ENCODE data around the gene LARGE1. TPM values are rescaled to one million over a fixed set of nuclear protein-coding genes. Genes with fewer than 3 reads are reported as not detected.

The LARGE1 gene
- total and polyA plus RNA-seq, 2 experiments from 2014 or later: 21.2 to 23.6 TPM

- H3K4me2 ChIP-seq: no peak overlapping the region
- H3K36me3 ChIP-seq (replicated peaks; ENCODE audit: insufficient read depth, low read depth): no peaks in the 10 kb centered on the region
- no peak overlapping the region for H2AFZ ChIP-seq
- TF ChIP-seq EZH2phosphoT487 (IDR thresholded peaks at IDR 0.05; ENCODE audit: low read depth, severe bottlenecking, unreplicated experiment): no peak
- TF ChIP-seq EZH2 (IDR thresholded peaks at IDR 0.05; ENCODE audit: borderline replicate concordance): no peak
- TF ChIP-seq CTCF (IDR thresholded peaks at IDR 0.05; ENCODE audit: poor library complexity): no peak
- no peak overlapping the region for H3K4me3 ChIP-seq
- H3K27ac ChIP-seq: no peak overlapping the region
- H3K79me2 ChIP-seq: peaks cover 4% of the 10 kb centered on the region
- H4K20me1 ChIP-seq (ENCODE audit: insufficient read depth, poor library complexity, severe bottlenecking): no peaks in the 10 kb centered on the region
- H3K4me1 ChIP-seq (ENCODE audit: insufficient read depth): peaks cover 21% of the 10 kb centered on the region
- DNase-seq (ENCODE audit: low spot score): no peak
- WGBS (ENCODE audit: low lambda C conversion rate, missing lambda C conversion rate): 89% methylated on average over 4 of the region's 4 CpGs
- no peaks in the 10 kb centered on the region for H3K9me3 ChIP-seq (ENCODE audit: low read depth)
- no peaks in the 10 kb centered on the region for H3K27me3 ChIP-seq
- no peaks in the 10 kb centered on the region for H3K9me2 ChIP-seq (replicated peaks; ENCODE audit: insufficient read depth)
Measured at GRCh38 chr22:33542722-33543121, 377.6 kb downstream of the LARGE1 start.

GRCh38 chr22:33542153-33542552 lies 378.1 kb downstream of the LARGE1 start:
- Histone ChIP-seq H3K9me2 (replicated peaks; ENCODE audit: insufficient read depth) (no peaks in the 10 kb centered on the region), H3K27me3 (no peaks in the 10 kb centered on the region), H2AFZ (no peak overlapping the region), H3K4me3 (no peak overlapping the region), H3K9me3 (ENCODE audit: low read depth) (no peaks in the 10 kb centered on the region), H3K36me3 (replicated peaks; ENCODE audit: insufficient read depth, low read depth) (no peaks in the 10 kb centered on the region), H3K27ac (no peak overlapping the region), H3K79me2 (peaks cover 4% of the 10 kb centered on the region), H3K4me1 (ENCODE audit: insufficient read depth) (peaks cover 21% of the 10 kb centered on the region), H4K20me1 (ENCODE audit: insufficient read depth, poor library complexity, severe bottlenecking) (no peaks in the 10 kb centered on the region), H3K4me2 (no peak overlapping the region)
- 96% methylated on average over 3 of the region's 3 CpGs for WGBS (ENCODE audit: low lambda C conversion rate, missing lambda C conversion rate)
- TF ChIP-seq EZH2 (IDR thresholded peaks at IDR 0.05; ENCODE audit: borderline replicate concordance) (no peak), CTCF (IDR thresholded peaks at IDR 0.05; ENCODE audit: poor library complexity) (no peak), EZH2phosphoT487 (IDR thresholded peaks at IDR 0.05; ENCODE audit: low read depth, severe bottlenecking, unreplicated experiment) (no peak)
- DNase-seq (ENCODE audit: low spot score): no peak

- H4K20me1 ChIP-seq (ENCODE audit: insufficient read depth, poor library complexity, severe bottlenecking): no peaks in the 10 kb centered on the region
- no peak overlapping the region for H3K4me3 ChIP-seq
- H3K27ac ChIP-seq: peak overlapping the region; percentile 51
- H2AFZ ChIP-seq: no peak overlapping the region
- 47% methylated on average over 8 of the region's 8 CpGs for WGBS (ENCODE audit: low lambda C conversion rate, missing lambda C conversion rate)
- H3K79me2 ChIP-seq: peaks cover 4% of the 10 kb centered on the region
- no peaks in the 10 kb centered on the region for H3K9me2 ChIP-seq (replicated peaks; ENCODE audit: insufficient read depth)
- no peaks in the 10 kb centered on the region for H3K27me3 ChIP-seq
- H3K4me1 ChIP-seq (ENCODE audit: insufficient read depth): peaks cover 21% of the 10 kb centered on the region
- H3K9me3 ChIP-seq (ENCODE audit: low read depth): no peaks in the 10 kb centered on the region
- DNase-seq (ENCODE audit: low spot score): peak; percentile 59
- peak overlapping the region; percentile 41 for H3K4me2 ChIP-seq
- H3K36me3 ChIP-seq (replicated peaks; ENCODE audit: insufficient read depth, low read depth): no peaks in the 10 kb centered on the region
- TF ChIP-seq EZH2phosphoT487 (IDR thresholded peaks at IDR 0.05; ENCODE audit: low read depth, severe bottlenecking, unreplicated experiment): no peak
- TF ChIP-seq CTCF (IDR thresholded peaks at IDR 0.05; ENCODE audit: poor library complexity): no peak
- no peak for TF ChIP-seq EZH2 (IDR thresholded peaks at IDR 0.05; ENCODE audit: borderline replicate concordance)
Measured at GRCh38 chr22:33539902-33540751, 380.1 kb downstream of the LARGE1 start.

Data from hepatocyte (in vitro differentiated cells).